CD4-positive, alpha-beta T cell treated with Interleukin-4 for 1 hour (primary cell): ENCODE data around the gene GPRC5A.
A peak's percentile ranks its signal among the peaks of the same experiment; 100 is the strongest.
"Not testable (repeated sequence)": the region's sequence is repeated elsewhere in the genome, so short reads cannot be mapped to it uniquely, and the experiment has no call there.

Experiments
- DNase-seq, 2 donors: peaks; one replicate each; pipeline ENCODE4 v3.0.0-alpha.2; 2020 to 2022

GPRC5A gene

GRCh38 chr12:12891080-12891880, at the start of gene GPRC5A:
TSS of gene GPRC5A (plus strand) at chr12:12891562. CDS start at chr12:12908250, 16,688 bp downstream.
- DNase-seq = peak; percentile 24 to 45

GRCh38 chr12:12845794-12846243, 45.5 kb upstream of the GPRC5A start:
- DNase-seq = no peak

- DNase-seq = peak; percentile 49 to 56
These were observed 44.6 kb upstream of the GPRC5A start for GRCh38 chr12:12846780-12847179.

- DNase-seq = no peak
These were observed 37.9 kb upstream of the GPRC5A start for GRCh38 chr12:12853435-12853834.

GRCh38 chr12:12859690-12860089, 31.7 kb upstream of the GPRC5A start:
- DNase-seq = no peak

GRCh38 chr12:12864243-12864642, 27.1 kb upstream of the GPRC5A start:
- no peak for DNase-seq

GRCh38 chr12:12868477-12869235, 22.7 kb upstream of the GPRC5A start:
- DNase-seq = no peak

- no peak for DNase-seq
These were observed 20.9 kb upstream of the GPRC5A start for GRCh38 chr12:12870465-12870864.

GRCh38 chr12:12871587-12872138, 19.7 kb upstream of the GPRC5A start:
- DNase-seq = no peak

GRCh38 chr12:12872139-12872933, 19.0 kb upstream of the GPRC5A start:
- DNase-seq = no peak

- DNase-seq = no peak
These were observed 18.5 kb upstream of the GPRC5A start for GRCh38 chr12:12872934-12873275.

- no peak for DNase-seq
These were observed 17.3 kb upstream of the GPRC5A start for GRCh38 chr12:12874029-12874428.

GRCh38 chr12:12875301-12875700, 16.1 kb upstream of the GPRC5A start:
- DNase-seq = not testable (repeated sequence)

- no peak for DNase-seq
These were observed 14.1 kb upstream of the GPRC5A start for GRCh38 chr12:12877153-12877768.

GRCh38 chr12:12877781-12878455, 13.4 kb upstream of the GPRC5A start:
- DNase-seq = no peak

- no peak for DNase-seq
These were observed 10.8 kb upstream of the GPRC5A start for GRCh38 chr12:12880537-12880936.

- no peak for DNase-seq
These were observed 10.0 kb upstream of the GPRC5A start for GRCh38 chr12:12881151-12881909.

GRCh38 chr12:12882288-12882687, 9.1 kb upstream of the GPRC5A start:
- DNase-seq = no peak

- DNase-seq = no peak
These were observed 7.9 kb upstream of the GPRC5A start for GRCh38 chr12:12883369-12884001.

- DNase-seq = no peak
These were observed 6.1 kb upstream of the GPRC5A start for GRCh38 chr12:12885096-12885792.
